K562 (cell line): Measurements from ENCODE around the gene PPIL1. TPM values are rescaled to one million over a fixed set of nuclear protein-coding genes. Genes with fewer than 3 reads are reported as not detected.

ENCODE experiments used
- ATAC-seq: fragments of 200-7000 bp; cut with Tn5 transposase; 3 replicates; pipeline ENCODE4 v1.9.1; 2020; ENCODE audit warnings: moderate library complexity
- BruUV-seq: library from RNA; stranded (reverse); fragments of 400-500 nt; replicated peaks from 2 replicates; lab custom pipeline; 2021; lab: Mats Ljungman, UMichigan
- CTCF ChIA-PET: fragments of 300-600 bp; formaldehyde crosslinking; extraction: SDS; loops from one replicate; lab custom pipeline; 2021; ENCODE audit warnings: low intra/inter-chr PET ratio; lab: Yijun Ruan, JAX
- POLR2A ChIA-PET: fragments of 300-600, 350-650 bp; sonication (Branson Sonifier 250); formaldehyde crosslinking; extraction: SDS; loops from one replicate; lab custom pipeline; 2021; ENCODE audit warnings: antibody characterized with exemption, inconsistent platforms; lab: Yijun Ruan, JAX
- DNase-seq, 4 experiments: peaks; one replicate each; pipeline versions ENCODE4 v3.0.0 to v3.0.0-alpha.2; 2011 to 2018; ENCODE audit warnings: low spot score in 3 of 4, mixed read lengths in 3 of 4; ENCODE audit errors: extremely low read depth in 1 of 4
- FAIRE-seq: peaks from 2 replicates; lab custom pipeline; 2011; peaks lifted over from hg19 to GRCh38; lab: Jason Lieb, UNC
- H2AFZ ChIP-seq: 2 replicates; pipeline ENCODE4 v1.6.0; 2011; ENCODE audit warnings: low read depth, low read length, control low read depth, inconsistent platforms
- H3K27ac ChIP-seq: fragments of 200-600 bp; 3 replicates; pipeline ENCODE4 v1.8.0; 2011; ENCODE audit warnings: low read depth, mild to moderate bottlenecking, control low read depth, inconsistent platforms, low read length, moderate library complexity, mixed read lengths; ENCODE audit errors: extremely low read depth
- H3K27me3 ChIP-seq, 2 experiments: fragments of 300-600 bp in 1 of 2; 2 replicates in 1 of 2; 3 replicates in 1 of 2; pipeline versions ENCODE4 v1.6.0 to v1.8.0; 2011; ENCODE audit warnings: inconsistent platforms in 2 of 2, low read length in 2 of 2, mild to moderate bottlenecking in 1 of 2, mixed read lengths in 1 of 2, moderate library complexity in 1 of 2; ENCODE audit not compliant: control insufficient read depth in 2 of 2, insufficient read depth in 2 of 2
- H3K36me3 ChIP-seq: fragments of 300-600 bp; 3 replicates; pipeline ENCODE4 v1.8.0; 2011; ENCODE audit warnings: mild to moderate bottlenecking, low read length, inconsistent platforms; ENCODE audit not compliant: control insufficient read depth, insufficient read depth
- H3K4me1 ChIP-seq, 2 experiments: fragments of 200-600 bp in 1 of 2; replicated peaks in 1 of 2; 2 replicates in 1 of 2; 3 replicates in 1 of 2; pipeline versions ENCODE4 v1.5.1 to v1.8.0; 2011; ENCODE audit warnings: inconsistent platforms in 2 of 2, low read length in 2 of 2, mild to moderate bottlenecking in 1 of 2, mixed read lengths in 1 of 2, moderate library complexity in 1 of 2; ENCODE audit not compliant: control insufficient read depth in 2 of 2, insufficient read depth in 2 of 2
- H3K4me2 ChIP-seq: 2 replicates; pipeline ENCODE4 v1.6.1; 2011; ENCODE audit warnings: low read length, control low read depth, inconsistent platforms, mixed read lengths; ENCODE audit not compliant: insufficient read depth
- H3K4me3 ChIP-seq: fragments of 200-600 bp; sonication (generic), shearing (Covaris generic); 2 replicates; pipeline ENCODE4 v1.5.1; 2016; ENCODE audit warnings: control low read depth, inconsistent platforms
- H3K79me2 ChIP-seq: fragments of 200-600 bp; 3 replicates; pipeline ENCODE4 v1.8.0; 2011; ENCODE audit warnings: low read length, inconsistent platforms; ENCODE audit not compliant: control insufficient read depth, insufficient read depth
- H3K9ac ChIP-seq, 2 experiments: 2 replicates each; pipeline versions ENCODE4 v1.6.0 to v1.6.1; 2011; ENCODE audit warnings: low read depth in 2 of 2, low read length in 2 of 2, control low read depth in 1 of 2, inconsistent platforms in 1 of 2, mild to moderate bottlenecking in 1 of 2, mixed read lengths in 1 of 2; ENCODE audit not compliant: insufficient read depth in 1 of 2
- H3K9me1 ChIP-seq: one replicate; pipeline ENCODE4 v1.6.0; 2011; ENCODE audit warnings: inconsistent platforms, mild to moderate bottlenecking, low read length, moderate library complexity; ENCODE audit not compliant: control insufficient read depth, insufficient read depth
- H3K9me3 ChIP-seq: replicated peaks from 2 replicates; pipeline ENCODE4 v1.5.1; 2011; ENCODE audit warnings: low read depth, low read length, inconsistent platforms; ENCODE audit not compliant: control insufficient read depth, insufficient read depth
- H4K20me1 ChIP-seq: replicated peaks from 2 replicates; pipeline ENCODE4 v1.6.1; 2011; ENCODE audit warnings: low read length, inconsistent platforms, mixed read lengths; ENCODE audit not compliant: control insufficient read depth, insufficient read depth
- CC2D1A ChIP-seq: fragments of 450-650 bp; IDR thresholded peaks from 2 replicates; pipeline ENCODE4 v1.6.1; 2017; ENCODE audit warnings: mild to moderate bottlenecking
- ILK ChIP-seq: fragments of 450-650 bp; IDR thresholded peaks from 2 replicates; pipeline ENCODE4 v1.6.1; 2016; ENCODE audit warnings: missing genetic modification characterization, low read depth, mild to moderate bottlenecking, missing compliant biosample characterization, moderate library complexity, borderline replicate concordance
- RAD51 ChIP-seq: fragments of 450-650 bp; IDR thresholded peaks from 2 replicates; pipeline ENCODE4 v1.7.1; 2016; ENCODE audit warnings: low read depth, mild to moderate bottlenecking, borderline replicate concordance
- RBM22 ChIP-seq: fragments of 200-400 bp; formaldehyde crosslinking; IDR thresholded peaks from 2 replicates; pipeline ENCODE4 v1.6.1; 2018; ENCODE audit warnings: low read length, low read depth; ENCODE audit not compliant: poor library complexity, severe bottlenecking
- TGIF2 ChIP-seq: sonication (generic); formaldehyde crosslinking; IDR thresholded peaks from 2 replicates; pipeline ENCODE4 v1.8.1; 2022; ENCODE audit warnings: mild to moderate bottlenecking, missing genetic modification reagents, moderate library complexity
- YBX1 ChIP-seq: fragments of 450-650 bp; IDR thresholded peaks from 2 replicates; pipeline ENCODE4 v1.7.1; 2016; ENCODE audit warnings: mild to moderate bottlenecking
- WGBS: fragments of 100-300 bp; shearing (Covaris generic); methylation state at CpG from one replicate; pipeline ENCODE4 v1.1.6; 2016; ENCODE audit warnings: low coverage, mixed read lengths; ENCODE audit not compliant: insufficient coverage; ENCODE audit errors: missing lambda C conversion rate; 5-methylcytosine and 5-hydroxymethylcytosine counted together
- in situ Hi-C: fragments of 300-500 bp; cut with MboI; formaldehyde crosslinking; loops from 4 replicates; pipeline ENCODE4 v1.15.0; 2018; ENCODE audit warnings: inconsistent platforms, mixed read lengths
- intact Hi-C: fragments of 100-400 bp; cut with micrococcal nuclease; formaldehyde crosslinking; loops from 2 replicates; pipeline ENCODE4 v1.14.2; 2022
- polyA plus RNA-seq, 8 experiments: library from polyadenylated mRNA; depleted of rRNA in 4 of 8; stranded (reverse) in 5 of 8; unstranded in 3 of 8; fragments of >200 nt; fragmentation: Nextera tagmentation in 2 of 8; fragmentation: Illumina TruSeq in 1 of 8; extraction: Ambion mirVana in 2 of 8; extraction: Trizol in 1 of 8; gene quantifications; 2 replicates each; pipeline versions ENCODE4 v1.2.1 to v1.2.3, GENCODE V29; 2011 to 2014; ENCODE audit warnings: inconsistent platforms in 1 of 8, missing spikeins in 1 of 8
- total RNA-seq, 7 experiments: library from RNA; depleted of rRNA in 6 of 7; stranded (reverse); fragments of >200 nt in 6 of 7; fragmentation: Illumina TruSeq in 2 of 7; extraction: Trizol in 2 of 7; gene quantifications; 2 replicates each; pipeline versions ENCODE4 v1.2.1 to v1.2.3, GENCODE V29; 2011 to 2021; ENCODE audit warnings: low replicate concordance in 1 of 7
- TF ChIP-seq, protein P1 (sequence below): sonication (generic); formaldehyde crosslinking; IDR thresholded peaks from 2 replicates; pipeline ENCODE4 v1.4.0; 2020; ENCODE audit warnings: mild to moderate bottlenecking, missing genetic modification reagents
- TF ChIP-seq, protein P2 (sequence below): fragments of 450-650 bp; IDR thresholded peaks from 2 replicates; pipeline ENCODE4 v1.6.1; 2017; ENCODE audit warnings: antibody characterized with exemption
- TF ChIP-seq, protein P3 (sequence below): fragments of 450-650 bp; IDR thresholded peaks from 2 replicates; pipeline ENCODE4 v1.6.1; 2014; ENCODE audit warnings: low read depth, mild to moderate bottlenecking, moderate library complexity, borderline replicate concordance

Gene PPIL1
- total and polyA plus RNA-seq, 9 of the 15 experiments (the other 6 are each of a cell fraction or from before 2014, with no cell fraction given) = 65.8 to 205 (median 130) TPM

DNA sequence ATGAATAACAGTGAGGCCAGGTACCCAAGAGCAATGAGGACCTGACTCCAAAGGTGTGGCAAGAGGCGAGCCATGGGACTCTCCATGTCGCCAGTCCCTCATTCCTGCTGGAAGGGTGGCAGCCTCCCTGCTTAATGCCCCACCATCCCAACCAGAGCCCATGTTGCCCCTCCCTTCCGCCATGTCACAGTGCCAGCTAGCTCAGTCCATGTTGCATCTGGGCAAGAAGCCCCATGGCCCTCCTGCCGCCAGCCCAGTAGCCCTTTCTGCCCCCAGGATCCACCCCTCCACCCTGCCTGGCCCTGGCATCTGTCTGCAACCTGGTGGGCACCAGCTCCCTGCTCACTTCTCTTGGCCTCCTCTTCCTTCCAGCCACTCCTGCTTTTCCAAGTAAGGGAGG lies 29.4 kb downstream of the PPIL1 start:
- in situ Hi-C loops = no loop called here
- H3K4me3 ChIP-seq = no peak overlapping the region
- no peak for FAIRE-seq
- no TSS peak for BruUV-seq
- peaks cover 3% of the 10 kb centered on the region for H3K9me1 ChIP-seq
- no peak overlapping the region for H3K27ac ChIP-seq
- no peaks in the 10 kb centered on the region for H4K20me1 ChIP-seq
- peaks cover 39 to 44% of the 10 kb centered on the region in 2 experiments for H3K4me1 ChIP-seq
- H3K9ac ChIP-seq = no peak overlapping the region
- H3K4me2 ChIP-seq = no peak overlapping the region
- no peak for ATAC-seq
- 43% methylated on average over 4 of the region's 4 CpGs for WGBS
- intact Hi-C loops = no loop called here
- no peak for DNase-seq
- POLR2A ChIA-PET = interaction anchor here (0.6 to 2.0 kb wide), 3 partner anchors 9 to 64 kb away, joined by 3 to 12 read pairs (median 4); no protein-coding TSS in a partner anchor
- CTCF ChIA-PET = no interaction called here
- no peaks in the 10 kb centered on the region for H3K79me2 ChIP-seq
- TF ChIP-seq, protein P1, sequence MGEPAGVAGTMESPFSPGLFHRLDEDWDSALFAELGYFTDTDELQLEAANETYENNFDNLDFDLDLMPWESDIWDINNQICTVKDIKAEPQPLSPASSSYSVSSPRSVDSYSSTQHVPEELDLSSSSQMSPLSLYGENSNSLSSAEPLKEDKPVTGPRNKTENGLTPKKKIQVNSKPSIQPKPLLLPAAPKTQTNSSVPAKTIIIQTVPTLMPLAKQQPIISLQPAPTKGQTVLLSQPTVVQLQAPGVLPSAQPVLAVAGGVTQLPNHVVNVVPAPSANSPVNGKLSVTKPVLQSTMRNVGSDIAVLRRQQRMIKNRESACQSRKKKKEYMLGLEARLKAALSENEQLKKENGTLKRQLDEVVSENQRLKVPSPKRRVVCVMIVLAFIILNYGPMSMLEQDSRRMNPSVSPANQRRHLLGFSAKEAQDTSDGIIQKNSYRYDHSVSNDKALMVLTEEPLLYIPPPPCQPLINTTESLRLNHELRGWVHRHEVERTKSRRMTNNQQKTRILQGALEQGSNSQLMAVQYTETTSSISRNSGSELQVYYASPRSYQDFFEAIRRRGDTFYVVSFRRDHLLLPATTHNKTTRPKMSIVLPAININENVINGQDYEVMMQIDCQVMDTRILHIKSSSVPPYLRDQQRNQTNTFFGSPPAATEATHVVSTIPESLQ (CRISPR knock-in tag) = no peak
- no peak for TF ChIP-seq TGIF2 (CRISPR knock-in tag)
- TF ChIP-seq, protein P2, sequence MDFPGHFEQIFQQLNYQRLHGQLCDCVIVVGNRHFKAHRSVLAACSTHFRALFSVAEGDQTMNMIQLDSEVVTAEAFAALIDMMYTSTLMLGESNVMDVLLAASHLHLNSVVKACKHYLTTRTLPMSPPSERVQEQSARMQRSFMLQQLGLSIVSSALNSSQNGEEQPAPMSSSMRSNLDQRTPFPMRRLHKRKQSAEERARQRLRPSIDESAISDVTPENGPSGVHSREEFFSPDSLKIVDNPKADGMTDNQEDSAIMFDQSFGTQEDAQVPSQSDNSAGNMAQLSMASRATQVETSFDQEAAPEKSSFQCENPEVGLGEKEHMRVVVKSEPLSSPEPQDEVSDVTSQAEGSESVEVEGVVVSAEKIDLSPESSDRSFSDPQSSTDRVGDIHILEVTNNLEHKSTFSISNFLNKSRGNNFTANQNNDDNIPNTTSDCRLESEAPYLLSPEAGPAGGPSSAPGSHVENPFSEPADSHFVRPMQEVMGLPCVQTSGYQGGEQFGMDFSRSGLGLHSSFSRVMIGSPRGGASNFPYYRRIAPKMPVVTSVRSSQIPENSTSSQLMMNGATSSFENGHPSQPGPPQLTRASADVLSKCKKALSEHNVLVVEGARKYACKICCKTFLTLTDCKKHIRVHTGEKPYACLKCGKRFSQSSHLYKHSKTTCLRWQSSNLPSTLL = no peak
- no peak for TF ChIP-seq RBM22
- TF ChIP-seq RAD51 = no peak
- no peak for TF ChIP-seq CC2D1A
- TF ChIP-seq ILK (tag) = no peak
- no peak for TF ChIP-seq YBX1
- TF ChIP-seq, protein P3, sequence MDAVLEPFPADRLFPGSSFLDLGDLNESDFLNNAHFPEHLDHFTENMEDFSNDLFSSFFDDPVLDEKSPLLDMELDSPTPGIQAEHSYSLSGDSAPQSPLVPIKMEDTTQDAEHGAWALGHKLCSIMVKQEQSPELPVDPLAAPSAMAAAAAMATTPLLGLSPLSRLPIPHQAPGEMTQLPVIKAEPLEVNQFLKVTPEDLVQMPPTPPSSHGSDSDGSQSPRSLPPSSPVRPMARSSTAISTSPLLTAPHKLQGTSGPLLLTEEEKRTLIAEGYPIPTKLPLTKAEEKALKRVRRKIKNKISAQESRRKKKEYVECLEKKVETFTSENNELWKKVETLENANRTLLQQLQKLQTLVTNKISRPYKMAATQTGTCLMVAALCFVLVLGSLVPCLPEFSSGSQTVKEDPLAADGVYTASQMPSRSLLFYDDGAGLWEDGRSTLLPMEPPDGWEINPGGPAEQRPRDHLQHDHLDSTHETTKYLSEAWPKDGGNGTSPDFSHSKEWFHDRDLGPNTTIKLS = no peak
- H3K36me3 ChIP-seq = no peaks in the 10 kb centered on the region
- no peak overlapping the region for H2AFZ ChIP-seq
- H3K9me3 ChIP-seq = no peaks in the 10 kb centered on the region
- H3K27me3 ChIP-seq = no peaks in the 10 kb centered on the region
